ENCODE measurements around the gene NFATC2.

The NFATC2 gene

DNA sequence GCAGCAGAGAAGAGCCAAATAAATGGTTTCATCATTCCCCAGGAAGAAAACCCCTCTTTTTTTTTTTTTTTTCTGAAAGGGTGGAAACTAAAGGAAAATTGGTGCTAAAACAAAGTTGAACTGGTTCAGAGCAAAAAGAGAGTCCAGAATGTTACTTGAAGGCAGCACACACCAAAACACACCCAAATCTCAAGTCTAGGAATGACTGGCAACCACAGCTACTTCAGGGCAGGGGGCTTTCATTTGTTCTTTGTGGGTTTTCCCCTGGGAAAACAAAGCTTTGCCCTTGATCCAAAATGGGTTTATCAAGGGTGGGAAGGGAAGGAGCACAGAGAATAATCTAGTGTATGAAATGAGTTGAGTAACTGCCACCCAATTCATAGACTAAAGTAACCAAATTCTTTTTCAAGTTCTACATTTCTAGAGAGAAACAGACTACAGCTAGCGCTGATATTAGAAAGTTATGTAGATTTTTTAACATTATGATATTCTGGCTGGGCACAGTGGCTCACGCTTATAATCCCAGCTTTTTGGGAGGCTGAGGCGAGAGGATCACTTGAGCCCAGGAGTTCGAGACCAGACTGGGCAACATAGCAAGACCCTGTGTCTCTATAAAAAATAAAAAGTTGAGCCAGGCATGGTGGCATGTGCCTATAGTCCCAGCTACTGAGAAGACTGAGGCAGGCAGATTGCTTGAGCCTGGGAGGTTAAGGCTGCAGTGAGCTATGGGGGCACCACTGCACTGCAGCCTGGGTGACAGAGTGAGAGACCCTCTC lies 119.8 kb downstream of the NFATC2 start:
- in situ Hi-C loops (cut with HindIII; ENCODE audit: low sequenced_read_pairs): loop anchor here (25.0 kb wide), 1 partner anchor 690 kb away; no protein-coding TSS in a partner anchor

DNA sequence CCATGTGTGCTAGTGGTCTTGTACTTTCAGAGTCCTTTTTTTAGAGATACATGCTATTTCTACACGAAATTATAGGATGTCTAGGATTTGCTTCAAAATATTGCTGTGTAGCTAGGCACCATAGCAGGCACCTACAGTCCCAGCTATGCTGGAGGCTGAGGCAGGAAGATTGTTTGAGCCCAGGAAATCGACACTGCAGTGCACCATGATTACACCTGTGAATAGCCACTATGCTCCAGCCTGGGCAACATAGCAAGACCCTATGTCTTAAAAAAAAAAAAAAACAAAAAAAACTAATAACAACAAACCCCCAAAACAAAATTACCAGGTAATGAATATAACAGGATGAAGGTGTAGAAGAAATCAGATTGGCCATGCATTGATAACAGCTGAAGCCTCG lies 121.7 kb downstream of the NFATC2 start:
- in situ Hi-C loops (cut with HindIII; ENCODE audit: low sequenced_read_pairs): loop anchor here (25.0 kb wide), 1 partner anchor 691 kb away; no protein-coding TSS in a partner anchor

DNA sequence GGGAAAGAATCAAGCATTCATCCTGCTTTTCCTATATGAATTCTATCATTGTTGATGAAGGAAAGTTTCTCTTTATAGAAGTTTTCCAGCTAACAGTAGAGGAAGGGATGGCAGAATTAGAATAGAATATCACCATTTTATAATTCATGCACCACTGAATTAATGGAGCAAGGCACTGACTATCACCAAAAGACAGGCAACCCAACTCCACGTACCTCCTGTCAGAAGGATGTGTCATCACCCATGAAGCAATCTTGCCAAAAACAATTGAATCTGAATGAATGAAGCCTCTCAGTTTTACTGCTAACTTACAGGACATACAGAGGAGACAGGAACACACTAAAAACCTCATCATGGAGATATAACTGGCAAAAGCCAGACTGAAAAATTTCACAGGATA lies 122.4 kb downstream of the NFATC2 start:
- in situ Hi-C loops (cut with HindIII; ENCODE audit: low sequenced_read_pairs): loop anchor here (25.0 kb wide), 1 partner anchor 692 kb away; no protein-coding TSS in a partner anchor

DNA sequence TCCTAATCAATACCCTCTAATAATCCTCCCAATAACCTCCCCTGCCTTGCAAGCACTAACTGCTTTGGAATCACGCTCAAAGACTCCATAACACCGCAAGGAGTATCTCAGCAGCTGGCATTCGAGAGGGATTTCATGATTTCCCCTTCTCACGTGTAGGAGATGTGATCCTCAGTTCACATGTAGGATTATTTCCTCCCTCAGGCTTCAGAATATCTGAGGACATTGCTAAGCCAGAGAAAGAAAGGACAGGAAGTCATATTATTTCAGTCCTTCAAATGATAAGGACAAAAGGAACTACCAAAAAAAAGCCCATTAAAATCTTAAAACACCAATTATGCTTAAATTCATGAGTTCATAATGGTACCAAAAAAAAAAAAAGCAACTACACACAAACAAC lies 122.9 kb downstream of the NFATC2 start:
- in situ Hi-C loops (cut with HindIII; ENCODE audit: low sequenced_read_pairs): loop anchor here (25.0 kb wide), 1 partner anchor 693 kb away; no protein-coding TSS in a partner anchor

DNA sequence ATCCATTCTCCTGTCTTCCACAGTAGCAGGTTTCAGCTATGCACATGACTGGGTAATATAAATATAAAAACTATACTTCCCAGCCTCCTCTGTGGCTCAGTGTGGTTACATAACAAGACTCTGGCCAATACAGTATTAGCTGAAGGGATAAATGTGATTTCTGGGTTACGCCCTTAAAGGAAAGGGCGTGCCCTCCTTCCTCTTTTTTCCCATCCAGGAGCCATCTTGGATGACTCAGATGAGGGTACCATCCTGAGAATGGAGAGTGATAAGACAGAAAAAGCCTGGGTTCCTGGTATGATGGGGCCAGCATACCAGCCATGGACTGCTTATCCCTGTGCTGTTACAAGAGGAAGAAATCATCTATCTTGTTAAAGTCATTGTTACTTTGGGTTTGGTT lies 123.3 kb downstream of the NFATC2 start:
- in situ Hi-C loops (cut with HindIII; ENCODE audit: low sequenced_read_pairs): loop anchor here (25.0 kb wide), 1 partner anchor 693 kb away; no protein-coding TSS in a partner anchor

DNA sequence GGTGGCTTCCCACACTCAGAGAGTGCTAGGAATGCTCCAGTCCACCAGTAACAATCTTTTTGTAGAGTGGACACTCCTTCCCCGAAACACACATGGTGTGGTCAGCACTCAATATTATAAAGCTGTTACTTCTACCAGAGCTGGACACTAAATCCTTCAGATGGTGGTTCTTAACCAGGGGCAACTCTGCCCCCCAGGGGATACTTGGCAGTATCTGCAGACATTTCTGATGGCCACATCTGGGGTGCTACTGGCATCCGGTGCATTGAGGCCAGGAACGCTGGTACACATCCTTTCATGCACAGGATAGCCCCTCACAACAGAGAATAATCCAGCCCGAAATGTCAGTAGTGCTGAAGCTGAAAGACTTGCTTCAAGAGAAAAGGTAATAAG lies 124.4 kb downstream of the NFATC2 start:
- in situ Hi-C loops (cut with HindIII; ENCODE audit: low sequenced_read_pairs): loop anchor here (25.0 kb wide), 1 partner anchor 694 kb away; no protein-coding TSS in a partner anchor

DNA sequence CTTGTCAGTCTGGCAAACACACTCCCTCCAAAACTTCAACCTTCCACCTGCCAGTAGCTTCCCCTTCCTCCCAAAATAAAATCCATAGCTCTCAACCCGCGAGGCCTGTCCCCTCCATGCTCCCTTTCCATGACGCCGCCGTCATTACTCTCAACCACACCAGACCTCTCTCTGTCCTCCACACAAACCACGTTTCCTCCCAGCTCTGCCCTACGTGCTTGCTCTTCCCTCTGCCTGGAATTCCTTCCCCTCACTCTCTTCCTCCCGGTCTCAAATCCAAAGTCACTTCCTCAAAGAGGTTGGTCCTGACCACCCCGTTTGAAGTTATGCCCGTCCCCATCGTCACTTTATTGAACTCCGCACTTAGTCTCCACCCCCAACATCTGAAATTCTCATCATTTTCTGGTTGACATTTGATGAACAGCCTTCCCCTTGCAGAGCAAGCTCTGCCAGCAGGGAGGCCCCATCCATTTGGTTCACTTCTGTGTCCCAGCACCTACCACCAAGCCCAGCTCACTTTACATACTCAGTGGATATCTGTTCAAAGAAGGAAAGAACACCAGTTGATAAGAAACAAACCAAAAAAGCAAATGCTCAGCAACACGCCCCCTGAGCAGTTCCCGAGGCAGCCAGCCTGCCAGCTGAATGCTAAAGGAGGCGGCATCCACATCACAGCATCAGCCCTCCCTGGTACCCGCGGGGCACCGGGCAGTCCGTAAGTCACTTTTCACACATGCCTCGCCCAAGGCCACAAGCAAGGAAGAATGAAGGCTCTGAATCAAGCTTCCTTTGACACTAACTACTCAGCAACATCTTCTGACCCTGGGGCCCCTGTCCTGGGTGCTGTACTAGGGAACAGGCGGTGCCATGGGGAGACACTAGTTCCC lies 125.0 kb downstream of the NFATC2 start:
- in situ Hi-C loops (cut with HindIII; ENCODE audit: low sequenced_read_pairs): loop anchor here (25.0 kb wide), 1 partner anchor 695 kb away; no protein-coding TSS in a partner anchor

DNA sequence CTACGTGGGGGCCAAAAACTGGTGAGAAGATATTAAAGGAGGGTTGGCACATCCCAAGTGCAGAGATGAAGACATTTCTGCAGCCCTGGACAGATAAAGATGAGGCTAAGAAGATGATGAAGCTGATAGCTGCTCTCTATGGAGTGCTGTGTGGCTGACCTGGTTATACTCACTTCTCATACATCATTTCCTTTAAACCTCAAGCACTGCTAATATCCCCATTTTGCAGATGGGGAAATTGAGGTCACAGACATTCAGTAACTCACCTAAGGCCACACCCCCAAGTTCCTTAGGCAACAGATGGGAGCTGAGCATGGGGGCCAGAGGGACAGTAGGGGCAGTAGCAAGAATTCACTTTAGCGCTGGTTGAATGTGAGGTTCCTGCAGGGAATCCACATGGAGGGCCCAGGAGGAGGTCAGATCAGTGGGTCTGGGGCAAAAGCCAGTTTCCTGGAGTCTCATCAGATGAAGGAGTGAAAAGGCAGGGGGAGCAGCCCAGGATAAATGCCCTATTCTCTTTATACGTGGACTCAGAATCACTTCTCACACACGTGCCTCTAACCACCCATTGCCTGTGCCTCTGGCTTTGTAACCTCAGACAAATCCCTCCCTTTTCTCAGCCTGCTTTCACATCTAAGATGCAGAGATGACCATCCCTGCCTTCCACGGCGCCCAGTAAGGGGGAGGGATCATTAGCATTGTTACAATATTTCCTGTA lies 125.8 kb downstream of the NFATC2 start:
- in situ Hi-C loops (cut with HindIII; ENCODE audit: low sequenced_read_pairs): loop anchor here (25.0 kb wide), 1 partner anchor 696 kb away; no protein-coding TSS in a partner anchor

DNA sequence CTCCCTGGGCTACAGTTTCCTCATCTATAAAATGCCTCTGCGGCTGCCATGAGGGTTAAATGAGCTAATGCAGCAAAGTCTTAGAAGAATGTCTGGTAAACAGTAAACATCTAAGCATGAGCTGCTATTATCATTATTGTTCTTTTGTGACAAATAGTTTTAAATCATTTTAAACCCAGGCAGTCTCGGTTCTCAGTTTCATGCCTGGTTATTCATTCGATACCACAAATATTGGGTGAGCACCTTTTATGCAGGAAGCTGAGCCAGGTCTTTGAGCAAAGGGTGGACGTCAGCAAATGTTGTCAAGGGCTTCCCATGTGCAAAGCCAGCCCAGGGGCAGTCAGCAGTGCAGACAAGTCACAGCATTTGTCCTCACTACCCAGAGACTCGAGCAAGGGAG lies 128.7 kb downstream of the NFATC2 start:
- in situ Hi-C loops (cut with HindIII; ENCODE audit: low sequenced_read_pairs): loop anchor here (25.0 kb wide), 1 partner anchor 698 kb away; no protein-coding TSS in a partner anchor

DNA sequence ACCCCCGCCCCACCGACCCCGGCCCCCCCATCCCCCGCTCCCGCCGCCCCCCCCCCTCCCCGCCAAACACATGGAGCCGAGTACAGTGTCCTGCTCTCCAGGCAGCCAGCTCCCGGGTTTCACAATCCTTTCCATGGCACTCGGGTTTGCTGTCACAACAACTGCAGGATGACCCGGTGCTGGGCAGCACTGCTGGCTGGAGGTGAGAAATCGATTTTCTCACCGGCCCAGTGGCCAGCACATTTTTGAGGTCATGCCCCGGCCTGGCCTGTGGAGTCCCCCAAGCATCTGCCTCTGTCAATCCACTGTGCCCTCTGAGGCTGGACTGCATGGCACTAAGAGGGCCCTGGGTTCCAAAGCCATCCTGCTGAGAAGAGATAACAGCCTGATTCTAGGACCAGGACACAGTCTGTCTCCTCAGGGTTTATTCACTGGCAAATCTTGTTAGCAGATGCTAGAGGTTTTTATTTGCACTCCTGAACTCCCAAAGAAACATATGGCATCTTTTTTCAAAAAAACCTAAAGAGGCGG lies 129.5 kb downstream of the NFATC2 start:
- in situ Hi-C loops (cut with HindIII; ENCODE audit: low sequenced_read_pairs): loop anchor here (25.0 kb wide), 1 partner anchor 699 kb away; no protein-coding TSS in a partner anchor

DNA sequence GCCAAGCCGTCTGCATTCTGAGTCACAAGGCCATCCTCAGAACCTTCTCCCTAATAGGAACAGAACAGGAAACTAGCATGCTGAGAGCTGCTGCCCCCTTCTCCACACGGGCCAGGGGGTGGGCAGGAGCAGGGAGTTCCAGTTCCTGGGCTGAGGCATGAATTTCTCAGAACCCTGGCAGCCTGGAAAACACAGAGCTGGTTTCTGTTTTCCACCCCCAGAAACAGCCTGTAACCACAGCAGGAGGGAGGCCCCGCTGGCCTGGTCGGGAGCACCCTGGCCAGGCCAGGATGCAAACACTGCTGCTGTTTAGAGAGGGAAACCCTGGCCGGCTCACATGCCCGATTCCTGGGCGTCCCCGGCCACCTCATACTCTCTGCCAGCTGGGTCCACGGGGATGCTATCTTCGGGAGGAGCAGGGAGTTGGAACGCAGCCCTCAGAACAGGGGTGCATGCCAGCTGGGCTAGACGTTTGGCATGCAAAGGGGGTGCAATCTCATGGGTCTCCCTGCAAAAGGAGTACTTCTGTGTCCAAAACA lies 130.1 kb downstream of the NFATC2 start:
- in situ Hi-C loops (cut with HindIII; ENCODE audit: low sequenced_read_pairs): loop anchor here (25.0 kb wide), 1 partner anchor 700 kb away; no protein-coding TSS in a partner anchor

DNA sequence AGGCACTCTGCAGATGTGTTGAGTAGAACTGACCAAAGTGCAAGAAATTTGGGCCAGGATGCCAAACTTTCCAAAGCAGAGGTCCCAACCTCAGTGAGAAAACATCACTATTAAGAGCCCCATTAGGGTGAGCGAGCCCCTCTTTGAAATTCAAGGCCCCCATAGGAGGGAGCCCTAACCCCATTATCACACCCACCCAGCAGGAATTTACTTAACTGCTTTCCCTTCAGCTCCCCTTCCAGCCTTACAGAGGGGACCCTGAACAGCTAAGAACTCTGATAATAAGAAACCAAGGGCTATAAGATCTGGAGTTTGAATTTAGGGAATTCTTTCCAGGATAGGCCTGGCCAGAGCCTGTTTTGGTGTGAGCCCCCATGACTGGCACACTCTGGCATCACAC lies 130.6 kb downstream of the NFATC2 start:
- in situ Hi-C loops (cut with HindIII; ENCODE audit: low sequenced_read_pairs): loop anchor here (25.0 kb wide), 1 partner anchor 700 kb away; no protein-coding TSS in a partner anchor

DNA sequence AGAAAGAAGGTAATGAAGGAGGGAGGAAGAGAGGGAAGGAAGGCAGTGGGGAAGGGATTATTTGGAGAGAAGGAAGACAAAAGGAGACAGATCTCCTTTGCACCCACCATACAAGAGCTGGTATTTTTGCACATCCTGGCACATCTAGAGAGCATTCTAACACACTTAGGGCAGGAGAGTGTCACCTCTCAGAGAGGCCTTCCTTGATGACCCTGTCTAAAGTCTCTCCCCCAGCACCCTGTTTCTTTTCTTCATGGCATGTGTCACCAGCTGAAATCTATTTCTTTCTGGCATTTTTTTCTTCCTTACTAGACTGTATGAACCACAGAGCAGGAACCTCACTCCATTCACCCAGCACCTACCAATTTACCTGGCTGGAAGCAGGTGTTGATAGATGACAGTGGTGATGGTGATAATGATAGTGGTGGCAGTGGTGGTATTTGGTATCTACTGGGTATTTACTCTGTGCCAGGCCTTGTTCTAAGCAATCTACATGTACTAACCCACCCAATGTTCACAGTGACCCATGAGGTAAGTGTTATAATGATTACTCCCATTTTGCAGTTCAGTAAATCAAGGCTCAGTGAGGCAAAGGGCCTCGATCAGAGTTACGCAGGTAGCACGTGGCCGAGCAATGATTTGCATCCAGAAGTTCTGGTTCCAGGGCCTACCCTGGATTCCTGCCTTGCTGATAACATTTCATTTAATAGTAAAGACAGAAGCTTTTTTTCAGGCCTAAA lies 131.8 kb downstream of the NFATC2 start:
- in situ Hi-C loops (cut with HindIII; ENCODE audit: low sequenced_read_pairs): loop anchor here (25.0 kb wide), 1 partner anchor 702 kb away; no protein-coding TSS in a partner anchor

DNA sequence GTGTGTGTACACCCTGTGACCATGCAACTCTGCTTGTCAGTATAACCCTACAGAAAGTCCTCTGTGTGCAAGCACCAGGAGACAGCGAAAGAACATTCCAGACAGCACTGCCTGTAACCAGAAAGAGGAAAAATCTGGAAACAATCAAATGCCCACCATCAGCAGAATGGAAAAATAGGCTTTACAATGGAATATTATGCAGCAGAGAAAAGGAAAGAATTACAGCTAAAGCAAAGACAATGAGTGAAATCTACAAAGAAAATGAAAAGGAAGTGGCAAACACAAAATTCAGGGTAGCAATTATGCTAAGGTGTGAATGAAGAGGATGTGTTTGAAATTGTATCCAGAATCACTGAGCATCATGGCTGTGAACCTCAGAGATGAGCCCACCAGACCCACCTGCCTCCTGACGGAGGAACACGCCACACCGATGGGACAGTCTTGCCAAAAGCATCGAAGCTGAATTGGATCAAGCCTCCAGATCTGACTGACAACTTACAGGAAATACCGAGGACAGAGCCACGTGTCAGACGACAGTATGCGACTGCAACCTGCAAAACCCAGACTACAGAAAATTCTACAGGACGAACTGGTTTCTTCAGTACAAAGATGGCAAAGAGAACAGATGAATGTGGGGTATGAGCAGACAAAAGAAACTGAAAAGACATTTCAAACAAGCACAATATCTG lies 133.2 kb downstream of the NFATC2 start:
- in situ Hi-C loops (cut with HindIII; ENCODE audit: low sequenced_read_pairs): loop anchor here (25.0 kb wide), 1 partner anchor 703 kb away; no protein-coding TSS in a partner anchor

DNA sequence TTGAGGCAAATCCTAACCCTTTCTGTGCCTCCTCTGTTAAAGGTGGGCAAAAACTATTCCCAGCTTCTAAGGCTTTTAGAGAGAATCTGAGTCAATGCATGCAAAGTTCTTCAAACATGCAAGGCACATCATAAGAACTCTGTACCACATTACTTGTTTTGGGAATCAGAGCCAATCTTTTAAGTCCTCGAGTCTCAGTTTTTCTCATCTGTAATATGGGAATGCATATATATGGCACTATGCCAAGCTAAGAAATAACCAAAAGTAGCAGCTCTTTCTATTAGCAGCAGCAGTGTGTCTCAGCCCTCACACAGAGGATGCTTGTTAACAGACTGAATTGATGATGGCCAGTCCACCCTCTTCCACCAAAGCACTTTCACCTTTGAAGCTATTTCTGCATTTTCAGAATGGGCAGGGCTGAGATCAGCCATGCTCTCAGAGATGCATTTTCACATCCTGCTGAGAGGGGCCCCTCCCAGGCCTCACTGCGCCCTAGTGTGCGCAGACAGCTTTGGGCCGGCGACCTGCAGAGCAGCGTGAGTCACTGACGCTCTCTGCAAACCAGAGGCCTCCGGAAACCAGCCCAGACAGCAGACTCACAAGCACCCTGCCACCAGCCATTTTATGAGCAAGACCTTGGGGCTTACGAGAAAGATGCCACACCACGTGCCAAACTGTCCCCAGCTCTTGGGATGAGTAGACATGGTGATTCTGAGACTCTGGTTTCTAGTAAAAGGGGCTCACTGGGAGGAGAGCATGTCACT lies 138.0 kb downstream of the NFATC2 start:
- in situ Hi-C loops (cut with HindIII; ENCODE audit: low sequenced_read_pairs): loop anchor here (25.0 kb wide), 1 partner anchor 708 kb away; no protein-coding TSS in a partner anchor

DNA sequence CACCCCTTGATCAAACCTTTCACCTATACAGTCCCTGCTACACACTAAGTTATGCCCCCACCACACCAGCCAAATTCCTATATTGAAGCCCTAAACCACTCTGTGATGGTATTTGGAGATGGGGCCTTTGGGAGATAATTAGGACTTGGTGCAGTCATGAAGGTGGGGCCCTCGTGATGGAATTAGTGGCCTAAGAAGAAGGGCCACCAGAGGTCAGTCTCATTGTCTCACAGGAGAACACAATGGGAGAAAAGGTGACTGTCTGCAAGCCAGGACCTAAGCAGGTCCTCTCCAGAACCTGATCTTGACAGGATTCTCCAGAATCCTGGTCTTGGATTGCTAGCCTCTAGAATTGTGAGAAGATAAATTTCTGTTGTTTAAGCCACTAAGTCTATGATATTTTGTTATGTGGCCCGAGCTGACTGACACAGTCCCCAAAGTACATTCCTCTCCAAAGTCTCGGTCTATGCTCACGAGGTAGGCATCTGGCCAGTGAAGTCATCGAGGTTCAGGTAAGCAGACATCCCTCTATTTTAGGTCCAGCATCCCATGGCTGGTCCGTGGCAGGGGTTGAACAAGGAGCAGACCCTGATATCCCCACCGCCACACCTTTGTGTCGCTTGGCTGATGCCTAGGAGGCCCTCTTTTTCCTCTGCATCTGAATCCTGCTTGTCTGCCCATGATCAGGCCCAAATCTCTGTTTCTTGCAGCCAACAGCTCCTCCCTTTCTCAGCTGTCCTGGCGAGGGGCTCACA lies 138.9 kb downstream of the NFATC2 start:
- in situ Hi-C loops (cut with HindIII; ENCODE audit: low sequenced_read_pairs): loop anchor here (25.0 kb wide), 1 partner anchor 709 kb away; no protein-coding TSS in a partner anchor

DNA sequence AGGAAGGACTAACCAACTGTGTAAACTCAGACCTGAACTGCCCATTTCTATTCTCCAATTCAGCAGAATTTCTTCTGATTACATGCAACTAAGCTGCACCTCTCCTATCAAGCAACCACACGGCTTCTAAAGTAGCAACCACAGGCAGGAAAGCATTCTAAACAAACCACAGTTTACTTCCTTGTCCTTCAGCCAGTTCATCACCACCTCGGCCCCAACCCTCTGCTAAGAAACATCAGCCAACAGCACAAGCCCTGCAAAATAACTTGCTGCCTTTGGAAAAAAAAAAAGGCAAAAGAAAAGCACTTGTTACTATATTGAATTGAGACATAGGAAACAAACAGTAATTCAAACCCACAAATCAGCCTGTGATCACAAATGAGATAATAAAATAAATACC lies 140.3 kb downstream of the NFATC2 start:
- in situ Hi-C loops (cut with HindIII; ENCODE audit: low sequenced_read_pairs): loop anchor here (25.0 kb wide), 1 partner anchor 710 kb away; no protein-coding TSS in a partner anchor
